ENCODE measurements around the gene USP4.

Gene USP4

DNA sequence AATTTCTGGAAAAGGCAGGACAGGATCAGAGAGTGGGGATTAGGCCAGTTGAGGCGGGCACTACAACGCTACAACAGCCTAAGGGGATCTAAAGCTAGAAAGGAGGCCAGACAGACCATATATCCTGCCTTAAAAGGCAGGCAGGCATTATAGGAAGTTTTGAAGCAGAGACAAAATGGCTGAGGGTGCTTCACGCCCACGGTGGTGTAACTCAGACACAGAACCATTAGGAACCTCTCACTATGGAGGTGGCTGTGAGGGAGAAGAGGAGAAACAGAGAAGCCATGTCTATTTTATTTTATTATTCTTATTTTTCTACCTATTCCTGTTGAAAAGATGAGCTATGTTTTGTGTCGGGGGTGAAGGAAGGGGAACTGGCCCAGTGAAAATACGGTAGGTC is 2.1 kb upstream of the USP4 start:
- peaks cover 60% of the 10 kb centered on the region for H3K4me1 ChIP-seq (ENCODE audit: insufficient read depth, low read length, severe bottlenecking)
- H3K4me2 ChIP-seq (ENCODE audit: low read length): no peak overlapping the region; the same call in 1 of the 2 replicates
- no peak for TF ChIP-seq EZH2 (IDR thresholded peaks at IDR 0.05; ENCODE audit: borderline replicate concordance, low read length)
- TF ChIP-seq, protein P1, sequence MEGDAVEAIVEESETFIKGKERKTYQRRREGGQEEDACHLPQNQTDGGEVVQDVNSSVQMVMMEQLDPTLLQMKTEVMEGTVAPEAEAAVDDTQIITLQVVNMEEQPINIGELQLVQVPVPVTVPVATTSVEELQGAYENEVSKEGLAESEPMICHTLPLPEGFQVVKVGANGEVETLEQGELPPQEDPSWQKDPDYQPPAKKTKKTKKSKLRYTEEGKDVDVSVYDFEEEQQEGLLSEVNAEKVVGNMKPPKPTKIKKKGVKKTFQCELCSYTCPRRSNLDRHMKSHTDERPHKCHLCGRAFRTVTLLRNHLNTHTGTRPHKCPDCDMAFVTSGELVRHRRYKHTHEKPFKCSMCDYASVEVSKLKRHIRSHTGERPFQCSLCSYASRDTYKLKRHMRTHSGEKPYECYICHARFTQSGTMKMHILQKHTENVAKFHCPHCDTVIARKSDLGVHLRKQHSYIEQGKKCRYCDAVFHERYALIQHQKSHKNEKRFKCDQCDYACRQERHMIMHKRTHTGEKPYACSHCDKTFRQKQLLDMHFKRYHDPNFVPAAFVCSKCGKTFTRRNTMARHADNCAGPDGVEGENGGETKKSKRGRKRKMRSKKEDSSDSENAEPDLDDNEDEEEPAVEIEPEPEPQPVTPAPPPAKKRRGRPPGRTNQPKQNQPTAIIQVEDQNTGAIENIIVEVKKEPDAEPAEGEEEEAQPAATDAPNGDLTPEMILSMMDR (IDR thresholded peaks at IDR 0.05; ENCODE audit: low read length): no peak
- peak overlapping the region; percentile 99 for H3K27ac ChIP-seq (ENCODE audit: low read depth, low read length, poor library complexity, severe bottlenecking)
- 0 out of 2 replicates have a peak overlapping the region, but pooled peaks have one; percentile 10 for H3K9ac ChIP-seq (ENCODE audit: low read length)
- peaks cover 11% of the 10 kb centered on the region; the same call in 1 of the 2 replicates for H3F3A ChIP-seq (ENCODE audit: insufficient read depth, low read length)
- H3K4me3 ChIP-seq (ENCODE audit: low read depth, low read length, poor library complexity, severe bottlenecking): no peak overlapping the region
- no peaks in the 10 kb centered on the region for H4K20me1 ChIP-seq (ENCODE audit: insufficient read depth, low read length)
- peak overlapping the region; percentile 92 for H2AFZ ChIP-seq (ENCODE audit: low read length)
- H3K9me2 ChIP-seq (ENCODE audit: low read depth, low read length): no peaks in the 10 kb centered on the region
- no peaks in the 10 kb centered on the region for H3K27me3 ChIP-seq (ENCODE audit: insufficient read depth, low read length)
- H3K9me3 ChIP-seq (ENCODE audit: low read length): no peaks in the 10 kb centered on the region
- peaks cover 24% of the 10 kb centered on the region for H3K79me2 ChIP-seq (ENCODE audit: insufficient read depth, low read length)
- H3K36me3 ChIP-seq (ENCODE audit: insufficient read depth, low read length): peaks cover 4% of the 10 kb centered on the region; the same call in 1 of the 2 replicates

DNA sequence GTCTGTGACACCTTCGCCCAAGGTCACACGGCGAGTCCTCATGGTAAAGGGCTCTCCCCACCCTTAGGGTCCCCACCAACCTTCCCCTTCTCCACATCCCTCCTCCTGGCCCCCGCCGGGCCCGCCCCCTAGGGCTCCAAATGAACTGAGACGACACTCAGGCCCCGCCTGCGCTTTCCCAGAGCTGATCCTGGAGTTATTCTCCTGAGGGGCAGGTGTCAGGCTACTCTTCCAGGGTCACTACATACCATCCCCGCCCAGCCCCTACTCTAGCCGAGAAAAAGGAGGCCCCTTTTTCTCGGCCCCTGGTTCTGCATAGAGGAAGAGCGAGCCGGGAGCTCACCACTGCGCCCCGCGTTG is 292 bp downstream of the USP4 start:
- Histone ChIP-seq H3K9ac (ENCODE audit: low read length) (peak overlapping the region; percentile 93), H3K4me2 (ENCODE audit: low read length) (peak overlapping the region; percentile 75), H3K4me1 (ENCODE audit: insufficient read depth, low read length, severe bottlenecking) (peaks cover 50% of the 10 kb centered on the region), H3K9me2 (ENCODE audit: low read depth, low read length) (no peaks in the 10 kb centered on the region), H3K4me3 (ENCODE audit: low read depth, low read length, poor library complexity, severe bottlenecking) (peak overlapping the region; percentile 82), H2AFZ (ENCODE audit: low read length) (no peak overlapping the region), H3K79me2 (ENCODE audit: insufficient read depth, low read length) (peaks cover 27% of the 10 kb centered on the region), H4K20me1 (ENCODE audit: insufficient read depth, low read length) (no peaks in the 10 kb centered on the region), H3K27ac (ENCODE audit: low read depth, low read length, poor library complexity, severe bottlenecking) (peak overlapping the region; percentile 99), H3K9me3 (ENCODE audit: low read length) (no peaks in the 10 kb centered on the region), H3K36me3 (ENCODE audit: insufficient read depth, low read length) (peaks cover 25% of the 10 kb centered on the region), H3F3A (ENCODE audit: insufficient read depth, low read length) (peaks cover 4% of the 10 kb centered on the region; the same call in 1 of the 2 replicates), H3K27me3 (ENCODE audit: insufficient read depth, low read length) (no peaks in the 10 kb centered on the region)
- TF ChIP-seq, protein P1 (IDR thresholded peaks at IDR 0.05; ENCODE audit: low read length): no peak
- TF ChIP-seq EZH2 (IDR thresholded peaks at IDR 0.05; ENCODE audit: borderline replicate concordance, low read length): no peak

DNA sequence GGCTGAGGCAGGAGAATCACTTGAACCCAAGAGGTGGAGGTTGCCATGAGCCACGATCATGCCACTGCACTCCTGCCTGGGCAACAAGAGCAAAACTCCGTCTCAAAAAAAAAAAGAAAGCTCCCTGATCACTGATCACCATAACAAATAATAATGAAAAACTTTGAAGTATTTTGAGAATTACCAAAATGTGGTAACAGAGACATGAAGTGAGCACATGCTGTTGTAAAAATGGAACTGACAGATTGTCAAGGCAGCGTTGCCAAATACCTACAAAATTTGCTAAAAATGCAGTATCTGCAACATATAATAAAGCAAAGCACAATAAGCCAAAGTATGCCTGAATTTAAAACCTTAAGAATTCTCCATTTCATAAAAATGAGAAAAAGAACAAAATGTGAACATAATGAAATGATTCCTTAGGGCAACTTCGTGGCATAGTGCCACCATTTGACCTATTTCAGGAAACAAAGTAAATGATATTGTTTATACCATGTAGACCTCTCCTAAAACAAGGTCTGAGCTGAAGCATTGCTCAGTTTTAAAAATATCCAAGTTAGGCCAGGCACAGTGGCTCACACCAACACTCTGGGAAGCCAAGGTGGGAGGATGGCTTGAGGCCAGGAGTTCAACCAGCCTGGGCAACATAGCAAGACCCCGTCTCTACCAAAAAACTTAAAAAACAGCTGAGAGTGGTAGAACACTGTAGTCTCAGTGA is 5.8 kb downstream of the USP4 start:
- peaks cover 75% of the 10 kb centered on the region for H3K36me3 ChIP-seq (ENCODE audit: insufficient read depth, low read length)
- H4K20me1 ChIP-seq (ENCODE audit: insufficient read depth, low read length): no peaks in the 10 kb centered on the region

More for the DNA sequence above, 5.8 kb downstream of the USP4 start:
- no peak overlapping the region for H3K4me2 ChIP-seq (ENCODE audit: low read length)
- no peak overlapping the region for H3K9ac ChIP-seq (ENCODE audit: low read length)
- H3F3A ChIP-seq (ENCODE audit: insufficient read depth, low read length): no peaks in the 10 kb centered on the region
- no peak overlapping the region for H2AFZ ChIP-seq (ENCODE audit: low read length)
- no peaks in the 10 kb centered on the region for H3K9me3 ChIP-seq (ENCODE audit: low read length)
- H3K79me2 ChIP-seq (ENCODE audit: insufficient read depth, low read length): peaks cover 20% of the 10 kb centered on the region
- no peak overlapping the region for H3K4me3 ChIP-seq (ENCODE audit: low read depth, low read length, poor library complexity, severe bottlenecking)
- H3K9me2 ChIP-seq (ENCODE audit: low read depth, low read length): no peaks in the 10 kb centered on the region
- H3K4me1 ChIP-seq (ENCODE audit: insufficient read depth, low read length, severe bottlenecking): peaks cover 11% of the 10 kb centered on the region
- no peaks in the 10 kb centered on the region for H3K27me3 ChIP-seq (ENCODE audit: insufficient read depth, low read length)
- TF ChIP-seq, protein P1 (IDR thresholded peaks at IDR 0.05; ENCODE audit: low read length): no peak
- TF ChIP-seq EZH2 (IDR thresholded peaks at IDR 0.05; ENCODE audit: borderline replicate concordance, low read length): no peak
- no peak overlapping the region for H3K27ac ChIP-seq (ENCODE audit: low read depth, low read length, poor library complexity, severe bottlenecking)
